ENCODE data around the gene SRPRB. TPM values are rescaled to one million over a fixed set of nuclear protein-coding genes. Genes with fewer than 3 reads are reported as not detected.

The SRPRB gene
- total and polyA plus RNA-seq, 2 donors (not counting 3 experiments of a cell fraction or from before 2014, with no cell fraction given), result 22.7 to 69.2 TPM

DNA sequence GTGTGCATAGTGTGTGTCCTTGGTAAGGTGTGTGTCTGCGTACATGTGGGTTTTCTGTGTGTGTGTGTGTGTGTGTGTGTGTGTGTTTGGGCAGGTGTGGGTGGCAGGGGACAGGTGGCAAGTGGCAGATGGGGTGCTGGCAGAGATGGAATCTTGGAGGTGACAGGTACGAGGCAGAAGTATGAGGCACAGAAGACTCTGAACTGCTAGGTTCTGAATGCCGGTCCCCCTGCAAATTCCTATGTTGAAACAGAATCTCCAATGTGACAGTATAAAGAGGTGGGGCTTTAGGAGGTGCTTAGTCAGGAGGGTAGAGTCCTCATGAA is 29.8 kb downstream of the SRPRB start:
- DNase-seq (ENCODE audit: low read depth, low spot score) (no peak), FAIRE-seq (no peak)
- ChIA-PET CTCF (no interaction called here), POLR2A (no interaction called here)
- Histone ChIP-seq H3K36me3 (ENCODE audit: control insufficient read depth in 2 of 2, extremely low read depth in 1 of 2, insufficient read depth in 2 of 2, low read length in 2 of 2) (no peaks in the 10 kb centered on the region), H3K27ac (ENCODE audit: insufficient read depth, low read depth, low read length) (no peak overlapping the region), H2AFZ (ENCODE audit: low read depth, low read length) (no peak overlapping the region), H3K4me3 (replicated peaks in 1 of 3; ENCODE audit: insufficient read depth in 1 of 3, low read depth in 1 of 3, low read length in 3 of 3) (no peak overlapping the region), H3K27me3 (ENCODE audit: control insufficient read depth in 2 of 2, insufficient read depth in 2 of 2, low read length in 2 of 2) (no peaks in the 10 kb centered on the region), H3K4me2 (ENCODE audit: insufficient read depth, low read length) (no peak overlapping the region), H3K9ac (replicated peaks; ENCODE audit: extremely low read depth, insufficient read depth, low read length) (no peak overlapping the region), H3K79me2 (ENCODE audit: control insufficient read depth, insufficient read depth, low read length) (no peaks in the 10 kb centered on the region), H4K20me1 (replicated peaks; ENCODE audit: control insufficient read depth, extremely low read depth, insufficient read depth, low read length) (no peaks in the 10 kb centered on the region), H3K9me3 (replicated peaks; ENCODE audit: control insufficient read depth, insufficient read depth, low read length) (no peaks in the 10 kb centered on the region), H3K4me1 (ENCODE audit: control insufficient read depth, extremely low read depth, insufficient read depth, low read length) (no peaks in the 10 kb centered on the region), H3K9me1 (replicated peaks; ENCODE audit: control insufficient read depth, extremely low read depth, insufficient read depth, low read length) (no peaks in the 10 kb centered on the region)
- dilution Hi-C loops (cut with MboI; ENCODE audit: extremely low pct_ligation_motif_present, low sequenced_read_pairs) (no loop called here), intact Hi-C loops (cut with micrococcal nuclease) (no loop called here)
- BruUV-seq (replicated peaks), result no TSS peak
- TF ChIP-seq CTCF (IDR thresholded peaks at IDR 0.05; ENCODE audit: extremely low read depth in 1 of 2, insufficient read depth in 1 of 2, low read depth in 1 of 2, low read length in 2 of 2), result no peak
- TF ChIP-seq JUN (IDR thresholded peaks at IDR 0.05; ENCODE audit: borderline replicate concordance, insufficient read depth, insufficient read length, low read depth), result no peak
- no peak for TF ChIP-seq GATA2 (IDR thresholded peaks at IDR 0.05; ENCODE audit: insufficient read depth, insufficient read length, low read depth, low read length)
- TF ChIP-seq MAX (IDR thresholded peaks at IDR 0.05; ENCODE audit: insufficient read depth, insufficient read length), result no peak
- TF ChIP-seq FOS (IDR thresholded peaks at IDR 0.05; ENCODE audit: borderline replicate concordance, insufficient read depth, low read length), result no peak
- no peak for TF ChIP-seq POLR2A (IDR thresholded peaks at IDR 0.05; ENCODE audit: low read depth, low read length)
- TF ChIP-seq POLR2AphosphoS5 (IDR thresholded peaks at IDR 0.05; ENCODE audit: insufficient read depth, low read depth, low read length), result no peak
- no peak for TF ChIP-seq EZH2 (IDR thresholded peaks at IDR 0.05; ENCODE audit: borderline replicate concordance, low read depth, low read length, severe bottlenecking)
